MCF 10A (cell line): ENCODE results near the gene MED4. TPM values are rescaled to one million over a fixed set of nuclear protein-coding genes. Genes with fewer than 3 reads are reported as not detected.

Experiments
- BruUV-seq: library from RNA; stranded (reverse); fragments of 400-500 nt; replicated peaks from 2 replicates; lab custom pipeline; 2021; lab: Mats Ljungman, UMichigan
- CTCF ChIA-PET: fragments of 300-600 bp; sonication (Branson Sonifier 250); formaldehyde crosslinking; extraction: SDS; loops from one replicate; lab custom pipeline; 2021; ENCODE audit warnings: antibody characterized with exemption, inconsistent platforms; lab: Yijun Ruan, JAX
- POLR2A ChIA-PET: fragments of 300-600, 350-650 bp; sonication (Branson Sonifier 250); formaldehyde crosslinking; extraction: SDS; loops from one replicate; lab custom pipeline; 2020; ENCODE audit warnings: antibody characterized with exemption, inconsistent platforms; lab: Yijun Ruan, JAX
- DNase-seq: peaks from one replicate; pipeline ENCODE4 v3.0.0-alpha.2; 2018; ENCODE audit not compliant: unreplicated experiment
- H3K27ac Mint-ChIP-seq: one replicate; pipeline ENCODE4 v1.8.0; 2022; ENCODE audit warnings: mild to moderate bottlenecking, low read depth, mixed read lengths; ENCODE audit not compliant: unreplicated experiment
- H3K27me3 Mint-ChIP-seq: one replicate; pipeline ENCODE4 v1.8.0; 2022; ENCODE audit warnings: mixed read lengths; ENCODE audit not compliant: insufficient read depth, unreplicated experiment
- H3K36me3 Mint-ChIP-seq: one replicate; pipeline ENCODE4 v1.8.0; 2022; ENCODE audit warnings: mild to moderate bottlenecking, moderate library complexity, mixed read lengths; ENCODE audit not compliant: insufficient read depth, unreplicated experiment
- H3K4me1 Mint-ChIP-seq: one replicate; pipeline ENCODE4 v1.8.0; 2022; ENCODE audit warnings: mixed read lengths; ENCODE audit not compliant: insufficient read depth, unreplicated experiment
- H3K4me3 Mint-ChIP-seq: one replicate; pipeline ENCODE4 v1.8.0; 2022; ENCODE audit warnings: mild to moderate bottlenecking, moderate library complexity, mixed read lengths; ENCODE audit not compliant: unreplicated experiment
- H3K9me3 Mint-ChIP-seq: one replicate; pipeline ENCODE4 v1.8.0; 2022; ENCODE audit warnings: mixed read lengths; ENCODE audit not compliant: unreplicated experiment
- intact Hi-C: fragments of 100-400 bp; cut with micrococcal nuclease; formaldehyde crosslinking; loops from 2 replicates; pipeline ENCODE4 v1.14.1; 2022
- total RNA-seq: library from RNA; stranded (reverse); gene quantifications from 2 replicates; pipeline ENCODE4 v1.2.3, GENCODE V29; 2022
- TF ChIP-seq, protein P1 (sequence below): fragments of 200-600 bp; IDR thresholded peaks from one replicate; pipeline ENCODE4 v1.8.0; 2022; ENCODE audit warnings: antibody characterized with exemption, mild to moderate bottlenecking; ENCODE audit not compliant: unreplicated experiment

The MED4 gene
- total RNA-seq, 1 experiment from 2014 or later = 45.2 TPM

DNA sequence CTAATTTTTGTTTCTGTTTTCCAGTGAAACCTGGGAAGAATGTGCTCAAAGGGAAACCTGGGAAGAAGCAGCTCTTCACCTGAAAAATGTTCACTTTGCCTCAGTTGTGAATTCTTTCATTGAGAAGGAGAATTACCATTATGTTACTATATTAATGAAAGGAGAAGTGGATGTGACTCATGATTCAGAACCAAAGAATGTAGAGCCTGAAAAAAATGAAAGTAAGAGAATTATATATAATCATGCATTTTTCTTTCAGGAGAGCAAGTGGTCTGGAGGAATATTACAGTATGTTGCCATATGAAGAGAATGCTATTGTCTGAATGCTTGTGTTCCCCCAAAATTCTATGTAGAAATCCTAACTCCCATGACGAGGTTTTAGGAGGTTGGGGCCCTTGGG is 54.0 kb downstream of the MED4 start:
- TF ChIP-seq, protein P1, sequence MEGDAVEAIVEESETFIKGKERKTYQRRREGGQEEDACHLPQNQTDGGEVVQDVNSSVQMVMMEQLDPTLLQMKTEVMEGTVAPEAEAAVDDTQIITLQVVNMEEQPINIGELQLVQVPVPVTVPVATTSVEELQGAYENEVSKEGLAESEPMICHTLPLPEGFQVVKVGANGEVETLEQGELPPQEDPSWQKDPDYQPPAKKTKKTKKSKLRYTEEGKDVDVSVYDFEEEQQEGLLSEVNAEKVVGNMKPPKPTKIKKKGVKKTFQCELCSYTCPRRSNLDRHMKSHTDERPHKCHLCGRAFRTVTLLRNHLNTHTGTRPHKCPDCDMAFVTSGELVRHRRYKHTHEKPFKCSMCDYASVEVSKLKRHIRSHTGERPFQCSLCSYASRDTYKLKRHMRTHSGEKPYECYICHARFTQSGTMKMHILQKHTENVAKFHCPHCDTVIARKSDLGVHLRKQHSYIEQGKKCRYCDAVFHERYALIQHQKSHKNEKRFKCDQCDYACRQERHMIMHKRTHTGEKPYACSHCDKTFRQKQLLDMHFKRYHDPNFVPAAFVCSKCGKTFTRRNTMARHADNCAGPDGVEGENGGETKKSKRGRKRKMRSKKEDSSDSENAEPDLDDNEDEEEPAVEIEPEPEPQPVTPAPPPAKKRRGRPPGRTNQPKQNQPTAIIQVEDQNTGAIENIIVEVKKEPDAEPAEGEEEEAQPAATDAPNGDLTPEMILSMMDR = no peak
- intact Hi-C loops = no loop called here
- peak overlapping the region; percentile 12 for H3K27ac Mint-ChIP-seq
- no peaks in the 10 kb centered on the region for H3K9me3 Mint-ChIP-seq
- H3K4me3 Mint-ChIP-seq = no peak overlapping the region
- POLR2A ChIA-PET = no interaction called here
- CTCF ChIA-PET = interaction anchor here (0.7 kb wide), 1 partner anchor 92 kb away, joined by 3 read pairs; no protein-coding TSS in a partner anchor
- DNase-seq = no peak
- H3K4me1 Mint-ChIP-seq = peaks cover 10% of the 10 kb centered on the region
- H3K36me3 Mint-ChIP-seq = peaks cover 29% of the 10 kb centered on the region
- no peaks in the 10 kb centered on the region for H3K27me3 Mint-ChIP-seq
- BruUV-seq = no TSS peak

GRCh38 chr13:48040049-48040448 is 54.9 kb downstream of the MED4 start:
- TF ChIP-seq, protein P1 = no peak
- CTCF ChIA-PET = interaction anchor here (0.7 to 2.8 kb wide), 4 partner anchors 8 to 527 kb away, joined by 3 to 34 read pairs (median 3); no protein-coding TSS in a partner anchor
- H3K4me1 Mint-ChIP-seq = peaks cover 10% of the 10 kb centered on the region
- POLR2A ChIA-PET = interaction anchor here (0.6 to 0.7 kb wide), 3 partner anchors 45 to 1218 kb away, joined by 3 read pairs; partner anchors contain the start of gene MED4
- H3K27ac Mint-ChIP-seq = no peak overlapping the region
- H3K9me3 Mint-ChIP-seq = no peaks in the 10 kb centered on the region
- DNase-seq = no peak
- BruUV-seq = no TSS peak
- H3K36me3 Mint-ChIP-seq = peaks cover 29% of the 10 kb centered on the region
- H3K4me3 Mint-ChIP-seq = no peak overlapping the region
- intact Hi-C loops = no loop called here
- H3K27me3 Mint-ChIP-seq = no peaks in the 10 kb centered on the region

DNA sequence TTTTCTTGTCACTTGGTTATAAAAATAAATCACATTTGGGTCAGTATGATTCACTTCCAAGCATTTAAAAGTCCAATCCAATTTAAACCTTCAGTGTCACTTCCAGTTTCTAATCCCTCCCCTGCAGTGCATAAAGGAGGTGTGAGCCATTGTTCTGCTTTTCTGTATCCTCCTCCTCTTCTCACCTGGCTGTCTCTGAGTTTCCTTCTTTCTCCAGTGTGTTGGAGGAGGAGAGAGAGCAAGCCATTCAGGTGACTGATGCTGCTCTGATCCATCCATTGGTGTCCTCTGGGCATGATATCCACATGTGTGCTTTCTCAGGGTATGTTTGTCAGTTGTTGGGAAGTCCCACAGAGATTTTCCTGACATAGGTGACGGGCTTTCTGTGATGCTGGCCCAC is 56.1 kb downstream of the MED4 start:
- intact Hi-C loops = loop anchor here (1.0 to 5.0 kb wide), 2 partner anchors 239 to 729 kb away; no protein-coding TSS in a partner anchor
- DNase-seq = peak; percentile 5
- peaks cover 36% of the 10 kb centered on the region for H3K36me3 Mint-ChIP-seq
- peak overlapping the region; percentile 96 for H3K27ac Mint-ChIP-seq
- ChIA-PET CTCF (interaction anchor here (0.5 to 3.0 kb wide), 26 partner anchors 9 to 728 kb away, joined by 3 to 34 read pairs (median 4); partner anchors contain the start of gene MED4), POLR2A (interaction anchor here (0.7 to 3.9 kb wide), 15 partner anchors 9 to 730 kb away, joined by 3 to 70 read pairs (median 8); partner anchors contain the start of genes MED4 and SUCLA2)
- H3K4me1 Mint-ChIP-seq = peaks cover 10% of the 10 kb centered on the region
- TF ChIP-seq, protein P1 = no peak
- no peaks in the 10 kb centered on the region for H3K9me3 Mint-ChIP-seq
- no TSS peak for BruUV-seq
- peak overlapping the region; percentile 90 for H3K4me3 Mint-ChIP-seq
- no peaks in the 10 kb centered on the region for H3K27me3 Mint-ChIP-seq

- Mint-ChIP-seq H3K36me3 (peaks cover 30% of the 10 kb centered on the region), H3K9me3 (no peaks in the 10 kb centered on the region), H3K4me3 (peak within 1 kb of the TSS; percentile 90), H3K27ac (peak within 1 kb of the TSS; percentile 96), H3K4me1 (peaks cover 10% of the 10 kb centered on the region), H3K27me3 (no peaks in the 10 kb centered on the region)
- POLR2A ChIA-PET = interaction anchor here (0.5 to 3.9 kb wide), 25 partner anchors 10 to 1223 kb away, joined by 3 to 70 read pairs (median 4); partner anchors contain the start of genes ITM2B, MED4 and SUCLA2
- DNase-seq = peak; percentile 95
- intact Hi-C loops = loop anchor here (1.0 to 5.0 kb wide), 4 partner anchors 29 to 730 kb away; partner anchors contain the start of gene SUCLA2
- TF ChIP-seq, protein P1 = peak; percentile 97
- BruUV-seq = no TSS peak
- CTCF ChIA-PET = interaction anchor here (0.6 to 3.0 kb wide), 41 partner anchors 10 to 1238 kb away, joined by 3 to 34 read pairs (median 4); partner anchors contain the start of genes ITM2B and MED4
These were observed 57.3 kb downstream of the MED4 start, which contains the start of gene NUDT15 for GRCh38 chr13:48037346-48038173. NUDT15 (plus strand) TSS chr13:48037726; CDS start chr13:48037747, 21 bp downstream.
